Measurements from ENCODE around the gene FAM180A. TPM values are rescaled to one million over a fixed set of nuclear protein-coding genes. Genes with fewer than 3 reads are reported as not detected.

The FAM180A gene
- total RNA-seq, 1 donor from 2014 or later = 19.7 TPM

GRCh38 chr7:135682191-135682590 is 66.4 kb downstream of the FAM180A start:
- H3K27me3 ChIP-seq (ENCODE audit: low read depth) = no peaks in the 10 kb centered on the region
- DNase-seq = no peak
- no peak for TF ChIP-seq CTCF (IDR thresholded peaks at IDR 0.05; ENCODE audit: borderline replicate concordance)
- H3K4me1 ChIP-seq = peaks cover 64% of the 10 kb centered on the region
- peak overlapping the region; percentile 74 for H3K27ac ChIP-seq (replicated peaks)
- H3K9me3 ChIP-seq (replicated peaks) = no peaks in the 10 kb centered on the region
- no peak overlapping the region for H3K4me3 ChIP-seq
- intact Hi-C loops (cut with micrococcal nuclease) = no loop called here
- H3K36me3 ChIP-seq = no peaks in the 10 kb centered on the region

- no peaks in the 10 kb centered on the region for H3K9me3 ChIP-seq (replicated peaks)
- no peaks in the 10 kb centered on the region for H3K36me3 ChIP-seq
- peaks cover 68% of the 10 kb centered on the region for H3K4me1 ChIP-seq
- intact Hi-C loops (cut with micrococcal nuclease) = no loop called here
- no peak for TF ChIP-seq CTCF (IDR thresholded peaks at IDR 0.05; ENCODE audit: borderline replicate concordance)
- no peak overlapping the region for H3K4me3 ChIP-seq
- DNase-seq = no peak
- no peaks in the 10 kb centered on the region for H3K27me3 ChIP-seq (ENCODE audit: low read depth)
- H3K27ac ChIP-seq (replicated peaks) = peak overlapping the region; percentile 74
These were observed 66.9 kb downstream of the FAM180A start for GRCh38 chr7:135681762-135682161.

Other genes starting within 250 kb of the FAM180A start
- gene CNOT4, start 238.7 kb downstream of the FAM180A start, total RNA-seq = 26.1 TPM
- gene NUP205, start 190.9 kb downstream of the FAM180A start, total RNA-seq = 14.3 TPM
- 28.2 TPM for gene STMP1, start 86.3 kb downstream of the FAM180A start, total RNA-seq
- gene SLC13A4, start 20.6 kb downstream of the FAM180A start, total RNA-seq = 0.44 TPM
- 67.9 TPM for gene MTPN, start 228.5 kb upstream of the FAM180A start, total RNA-seq

Data from left ventricle myocardium inferior (tissue), 1 donor.